Tibial nerve (tissue), 4 donors: ENCODE data around the gene PCDHGA12. TPM values are rescaled to one million over a fixed set of nuclear protein-coding genes. Genes with fewer than 3 reads are reported as not detected.
"Not testable (repeated sequence)": the region's sequence is repeated elsewhere in the genome, so short reads cannot be mapped to it uniquely, and the experiment has no call there.

Source experiments
- DNase-seq, 2 donors: peaks; one replicate each; pipeline ENCODE4 v3.0.0-alpha.2; 2019; ENCODE audit warnings: low spot score in 2 of 2
- H3K27ac ChIP-seq, 4 donors: fragments of 200-600 bp; sonication (generic) in 3 of 4; one replicate each; pipeline ENCODE4 v1.5.1; 2017 to 2019; ENCODE audit warnings: mild to moderate bottlenecking in 1 of 4
- H3K27me3 ChIP-seq, 2 donors: fragments of 200-600 bp; sonication (generic) in 1 of 2; one replicate each; pipeline versions ENCODE4 v1.5.1 to v1.6.0; 2017 to 2019
- H3K36me3 ChIP-seq, 3 donors: fragments of 200-600 bp; sonication (generic); one replicate each; pipeline ENCODE4 v1.5.1; 2018 to 2019
- H3K4me1 ChIP-seq, 4 donors: fragments of 200-600 bp; sonication (generic) in 3 of 4; one replicate each; pipeline ENCODE4 v1.5.1; 2017 to 2019
- H3K4me3 ChIP-seq, 4 donors: fragments of 200-600 bp; sonication (generic) in 3 of 4; one replicate each; pipeline ENCODE4 v1.5.1; 2017 to 2019; ENCODE audit warnings: mild to moderate bottlenecking in 1 of 4, moderate library complexity in 1 of 4
- H3K9me3 ChIP-seq, 4 donors: fragments of 200-600 bp; sonication (generic) in 3 of 4; one replicate each; pipeline ENCODE4 v1.5.1; 2017 to 2019
- EP300 ChIP-seq, 2 donors: sonication (generic); formaldehyde crosslinking; IDR thresholded peaks; one replicate each; pipeline ENCODE4 v1.6.1; 2017; ENCODE audit warnings: antibody characterized with exemption in 2 of 2, mild to moderate bottlenecking in 1 of 2
- POLR2A ChIP-seq, 2 donors: fragments of 450-650 bp; IDR thresholded peaks; one replicate each; pipeline ENCODE4 v1.6.1; 2017; ENCODE audit warnings: antibody characterized with exemption in 2 of 2, mild to moderate bottlenecking in 2 of 2, moderate library complexity in 2 of 2
- WGBS, 2 donors: methylation state at CpG; one replicate each; pipeline ENCODE4 v1.1.5; 2018; 5-methylcytosine and 5-hydroxymethylcytosine counted together
- total RNA-seq, 4 donors: library from RNA; depleted of rRNA; stranded (reverse); fragments of >200 nt; gene quantifications; one replicate each; pipeline ENCODE4 v1.1.0, GENCODE V29; 2016
- TF ChIP-seq, protein P1 (sequence below), 5 experiments: fragments of 200-600 bp in 3 of 5; fragments of 450-650 bp in 2 of 5; sonication (generic) in 3 of 5; IDR thresholded peaks; one replicate each; pipeline ENCODE4 v1.5.1; 2016 to 2019; ENCODE audit warnings: antibody characterized with exemption in 5 of 5, mild to moderate bottlenecking in 3 of 5, moderate library complexity in 2 of 5

Gene PCDHGA12
- total RNA-seq, 4 donors from 2014 or later, result 7.9 to 19.8 (median 10.1) TPM

DNA sequence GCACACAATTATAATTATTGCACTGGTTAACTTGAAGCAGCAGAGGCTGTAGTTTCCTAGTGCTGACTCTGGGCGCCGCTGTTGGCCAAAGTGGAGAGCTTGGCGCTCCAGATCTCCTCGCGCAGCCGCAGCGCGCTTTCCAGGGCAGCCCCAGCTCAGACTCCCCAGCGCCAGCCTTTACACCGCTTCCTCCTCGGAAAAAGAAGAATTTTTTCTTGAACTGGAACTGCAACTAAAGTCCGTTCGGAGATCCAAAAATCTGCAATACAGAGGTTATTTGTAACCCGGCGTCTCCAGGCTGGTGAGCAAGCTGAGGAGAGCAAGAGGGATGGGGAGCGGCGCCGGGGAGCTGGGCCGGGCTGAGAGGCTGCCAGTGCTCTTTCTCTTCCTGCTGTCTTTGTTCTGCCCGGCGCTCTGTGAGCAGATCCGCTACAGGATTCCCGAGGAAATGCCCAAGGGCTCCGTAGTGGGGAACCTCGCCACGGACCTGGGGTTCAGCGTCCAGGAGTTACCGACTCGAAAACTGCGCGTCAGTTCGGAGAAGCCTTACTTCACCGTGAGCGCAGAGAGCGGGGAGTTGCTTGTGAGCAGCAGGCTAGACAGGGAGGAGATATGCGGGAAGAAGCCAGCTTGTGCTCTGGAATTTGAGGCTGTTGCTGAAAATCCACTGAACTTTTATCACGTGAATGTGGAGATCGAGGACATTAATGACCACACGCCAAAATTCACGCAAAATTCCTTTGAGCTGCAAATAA, 42.6 kb upstream of the PCDHGA12 start, which contains the start of gene PCDHGB4:
Gene PCDHGB4, plus strand, starts transcription at position 142 of the 755 bp plus-strand sequence. Its CDS starts 187 bp downstream, at position 329.
- H3K4me3 ChIP-seq, DNase-seq, H3K4me1 ChIP-seq, H3K27ac ChIP-seq, H3K27me3 ChIP-seq: not testable (repeated sequence)
- H3K9me3 ChIP-seq, result peaks cover 3 to 97% (median 50%) of the 10 kb centered on the region in 4 donors
- 10 to 11% methylated on average over 23 to 24 of the region's 40 CpGs for WGBS, 2 donors
- peaks cover 0 to 48% (median 0%) of the 10 kb centered on the region in 3 donors for H3K36me3 ChIP-seq
- TF ChIP-seq, protein P1, sequence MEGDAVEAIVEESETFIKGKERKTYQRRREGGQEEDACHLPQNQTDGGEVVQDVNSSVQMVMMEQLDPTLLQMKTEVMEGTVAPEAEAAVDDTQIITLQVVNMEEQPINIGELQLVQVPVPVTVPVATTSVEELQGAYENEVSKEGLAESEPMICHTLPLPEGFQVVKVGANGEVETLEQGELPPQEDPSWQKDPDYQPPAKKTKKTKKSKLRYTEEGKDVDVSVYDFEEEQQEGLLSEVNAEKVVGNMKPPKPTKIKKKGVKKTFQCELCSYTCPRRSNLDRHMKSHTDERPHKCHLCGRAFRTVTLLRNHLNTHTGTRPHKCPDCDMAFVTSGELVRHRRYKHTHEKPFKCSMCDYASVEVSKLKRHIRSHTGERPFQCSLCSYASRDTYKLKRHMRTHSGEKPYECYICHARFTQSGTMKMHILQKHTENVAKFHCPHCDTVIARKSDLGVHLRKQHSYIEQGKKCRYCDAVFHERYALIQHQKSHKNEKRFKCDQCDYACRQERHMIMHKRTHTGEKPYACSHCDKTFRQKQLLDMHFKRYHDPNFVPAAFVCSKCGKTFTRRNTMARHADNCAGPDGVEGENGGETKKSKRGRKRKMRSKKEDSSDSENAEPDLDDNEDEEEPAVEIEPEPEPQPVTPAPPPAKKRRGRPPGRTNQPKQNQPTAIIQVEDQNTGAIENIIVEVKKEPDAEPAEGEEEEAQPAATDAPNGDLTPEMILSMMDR (IDR thresholded peaks at IDR 0.05), result peak in 2 of 5 experiments; percentile 17 to 29

DNA sequence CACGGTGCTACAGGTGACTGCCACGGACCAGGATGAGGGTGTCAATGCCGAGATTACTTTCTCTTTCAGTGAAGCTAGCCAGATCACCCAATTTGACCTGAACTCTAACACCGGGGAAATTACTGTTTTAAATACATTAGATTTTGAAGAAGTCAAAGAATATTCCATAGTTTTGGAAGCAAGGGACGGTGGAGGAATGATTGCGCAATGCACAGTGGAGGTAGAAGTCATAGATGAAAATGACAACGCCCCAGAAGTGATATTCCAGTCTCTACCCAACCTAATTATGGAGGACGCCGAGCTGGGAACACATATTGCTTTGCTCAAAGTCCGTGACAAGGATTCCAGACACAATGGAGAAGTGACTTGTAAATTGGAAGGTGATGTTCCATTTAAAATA, 41.6 kb upstream of the PCDHGA12 start:
- WGBS, 2 donors, result 53 to 58% methylated on average over 10 of the region's 10 CpGs
- TF ChIP-seq EP300 (IDR thresholded peaks at IDR 0.05) (no peak), POLR2A (IDR thresholded peaks at IDR 0.05) (no peak)
- TF ChIP-seq, protein P1 (IDR thresholded peaks at IDR 0.05), result no peak
- Histone ChIP-seq H3K27ac (no peak overlapping the region), H3K36me3 (peaks cover 0 to 46% (median 0%) of the 10 kb centered on the region in 3 donors), H3K9me3 (peaks cover 7 to 97% (median 52%) of the 10 kb centered on the region in 4 donors), H3K4me3 (no peak overlapping the region), H3K4me1 (no peaks in the 10 kb centered on the region), H3K27me3 (no peaks in the 10 kb centered on the region)
- DNase-seq, result no peak

DNA sequence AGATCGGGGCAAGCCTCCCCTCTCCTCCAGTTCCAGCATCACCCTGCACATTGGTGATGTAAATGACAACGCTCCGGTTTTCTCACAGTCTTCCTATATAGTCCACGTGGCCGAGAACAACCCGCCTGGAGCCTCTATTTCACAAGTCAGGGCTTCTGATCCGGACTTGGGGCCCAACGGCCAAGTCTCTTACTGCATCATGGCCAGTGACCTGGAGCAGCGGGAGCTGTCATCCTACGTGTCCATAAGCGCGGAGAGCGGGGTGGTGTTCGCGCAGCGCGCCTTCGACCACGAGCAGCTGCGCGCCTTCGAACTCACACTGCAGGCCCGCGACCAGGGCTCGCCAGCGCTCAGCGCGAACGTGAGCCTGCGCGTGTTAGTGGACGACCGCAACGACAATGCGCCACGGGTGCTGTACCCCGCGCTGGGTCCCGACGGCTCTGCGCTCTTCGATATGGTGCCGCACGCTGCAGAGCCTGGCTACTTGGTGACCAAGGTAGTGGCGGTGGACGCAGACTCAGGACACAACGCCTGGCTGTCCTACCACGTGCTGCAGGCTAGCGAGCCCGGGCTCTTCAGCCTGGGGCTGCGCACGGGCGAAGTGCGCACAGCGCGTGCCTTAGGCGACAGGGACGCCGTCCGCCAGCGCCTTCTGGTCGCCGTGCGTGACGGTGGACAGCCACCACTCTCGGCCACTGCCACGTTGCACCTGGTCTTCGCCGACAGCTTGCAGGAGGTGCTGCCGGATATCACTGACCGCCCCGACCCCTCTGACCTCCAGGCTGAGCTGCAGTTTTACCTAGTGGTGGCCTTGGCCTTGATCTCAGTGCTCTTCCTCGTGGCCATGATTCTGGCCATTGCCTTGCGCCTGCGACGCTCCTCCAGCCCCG, 40.9 kb upstream of the PCDHGA12 start:
- Histone ChIP-seq H3K36me3 (peaks cover 0 to 43% (median 0%) of the 10 kb centered on the region in 3 donors), H3K4me1 (no peaks in the 10 kb centered on the region), H3K27ac (no peak overlapping the region), H3K9me3 (peaks cover 8 to 97% (median 52%) of the 10 kb centered on the region in 4 donors), H3K4me3 (no peak overlapping the region), H3K27me3 (no peaks in the 10 kb centered on the region)
- DNase-seq, result no peak
- WGBS, 2 donors, result 42% methylated on average over 51 to 76 of the region's 77 CpGs
- TF ChIP-seq, protein P1 (IDR thresholded peaks at IDR 0.05), result no peak
- TF ChIP-seq EP300 (IDR thresholded peaks at IDR 0.05) (no peak), POLR2A (IDR thresholded peaks at IDR 0.05) (no peak)

DNA sequence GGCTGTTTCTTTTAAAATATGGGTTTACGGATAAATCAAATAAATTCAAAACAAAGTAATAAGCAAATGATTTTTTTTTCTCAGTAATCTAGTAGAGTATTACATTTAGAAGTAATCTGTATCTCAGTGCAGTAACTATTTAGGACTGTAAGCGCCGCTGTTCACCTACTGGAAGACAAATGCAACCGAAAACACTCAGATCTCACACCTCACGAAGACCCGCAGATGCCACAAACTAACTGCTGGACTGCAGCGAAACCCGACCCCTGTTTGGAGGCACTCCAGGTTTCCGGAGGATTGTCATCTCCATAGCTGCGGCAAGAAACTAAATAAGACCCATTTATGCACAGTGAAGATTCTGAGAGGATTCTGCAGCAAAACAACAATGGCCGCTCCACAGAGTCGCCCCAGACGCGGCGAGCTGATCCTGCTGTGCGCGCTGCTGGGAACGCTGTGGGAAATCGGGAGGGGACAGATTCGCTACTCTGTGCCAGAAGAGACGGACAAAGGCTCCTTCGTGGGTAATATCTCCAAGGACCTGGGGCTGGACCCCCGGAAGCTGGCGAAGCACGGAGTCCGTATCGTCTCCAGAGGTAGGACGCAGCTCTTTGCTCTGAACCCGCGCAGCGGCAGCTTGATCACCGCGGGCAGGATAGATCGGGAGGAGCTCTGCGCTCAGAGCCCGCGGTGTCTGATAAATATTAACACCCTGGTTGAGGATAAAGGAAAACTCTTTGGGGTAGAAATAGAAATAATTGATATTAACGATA, 37.7 kb upstream of the PCDHGA12 start, which contains the start of gene PCDHGA8:
Gene PCDHGA8, plus strand, starts transcription at position 205 of the 770 bp plus-strand sequence. Its CDS starts 181 bp downstream, at position 386.
- WGBS, 2 donors, result 26 to 33% methylated on average over 38 of the region's 38 CpGs
- no peak for DNase-seq
- Histone ChIP-seq H3K27ac (no peak within 1 kb of the TSS), H3K9me3 (peaks cover 12 to 97% (median 50%) of the 10 kb centered on the region in 4 donors), H3K4me3 (no peak within 1 kb of the TSS), H3K27me3 (no peaks in the 10 kb centered on the region), H3K4me1 (no peaks in the 10 kb centered on the region), H3K36me3 (peaks cover 0 to 25% (median 0%) of the 10 kb centered on the region in 3 donors)
- TF ChIP-seq POLR2A (IDR thresholded peaks at IDR 0.05) (no peak), EP300 (IDR thresholded peaks at IDR 0.05) (no peak)
- TF ChIP-seq, protein P1 (IDR thresholded peaks at IDR 0.05), result no peak
